NCI-H510A treated with DMSO at 0.1 percent for 48 hours (cell line): Measurements from ENCODE around the gene CENPN.

Experiments
- DNase-seq: peaks from one replicate; lab custom pipeline; 2025; lab: John Stamatoyannopoulos, UW

Gene CENPN

DNA sequence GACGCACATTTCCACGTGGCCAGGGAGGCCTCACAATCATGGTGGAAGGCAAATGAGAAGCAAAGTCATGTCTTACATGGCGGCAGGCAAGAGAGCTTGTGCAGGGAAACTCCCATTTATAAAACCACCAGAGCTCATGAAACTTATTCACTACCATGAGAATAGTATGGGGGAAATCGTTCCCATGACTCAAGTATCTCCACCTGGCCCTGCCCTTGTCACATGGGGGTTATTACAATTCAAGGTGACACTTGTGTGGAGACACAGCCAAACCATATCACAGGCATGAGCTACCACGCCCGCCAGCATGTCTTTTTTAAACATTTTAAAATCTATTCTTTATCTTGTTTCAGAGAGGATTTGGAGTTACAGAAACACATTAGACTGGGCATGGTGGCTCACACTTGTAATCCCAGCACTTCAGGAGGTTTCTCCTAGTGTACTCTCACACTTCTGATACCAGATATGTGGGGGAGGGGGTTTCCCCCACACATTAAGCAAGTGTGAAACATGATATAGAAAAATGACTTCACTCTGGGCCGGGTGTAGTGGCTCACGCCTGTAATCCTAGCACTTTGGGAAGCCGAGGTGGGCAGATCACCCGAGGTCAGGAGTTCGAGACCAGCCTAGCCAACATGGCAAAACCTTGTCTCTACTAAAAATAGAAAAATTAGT lies 23.1 kb downstream of the CENPN start:
- DNase-seq = no peak

DNA sequence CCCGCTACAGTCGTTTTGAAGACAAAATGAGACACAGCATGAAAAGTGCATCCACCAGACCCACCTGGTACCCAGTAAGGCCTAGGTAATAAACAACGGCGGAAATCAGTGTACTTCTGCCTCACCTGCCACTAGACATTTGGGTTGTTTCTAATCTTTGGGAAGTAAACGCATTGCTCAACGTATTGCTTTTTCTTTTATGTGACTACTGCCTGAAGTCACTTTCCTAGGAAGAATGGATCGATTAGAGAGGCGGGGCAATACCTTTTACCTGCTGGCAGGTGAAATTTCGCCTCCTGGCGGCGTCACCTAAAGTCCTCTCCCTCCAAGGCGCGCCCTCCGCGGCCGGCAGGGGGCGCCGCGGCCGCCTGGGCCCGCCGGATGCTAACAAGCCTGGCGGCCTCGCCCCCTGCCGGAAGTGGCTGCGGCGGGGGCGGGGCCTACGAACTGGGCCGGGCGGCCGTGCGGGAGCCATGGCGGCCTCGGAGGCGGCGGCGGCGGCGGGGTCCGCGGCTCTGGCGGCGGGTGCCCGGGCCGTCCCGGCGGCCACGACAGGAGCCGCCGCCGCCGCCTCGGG lies 28.5 kb downstream of the CENPN start, which contains the start of gene ATMIN:
ATMIN (plus strand) TSS at position 445 of the 577 bp plus-strand sequence; CDS start at position 474, 29 bp downstream.
- DNase-seq = peak; percentile 83

DNA sequence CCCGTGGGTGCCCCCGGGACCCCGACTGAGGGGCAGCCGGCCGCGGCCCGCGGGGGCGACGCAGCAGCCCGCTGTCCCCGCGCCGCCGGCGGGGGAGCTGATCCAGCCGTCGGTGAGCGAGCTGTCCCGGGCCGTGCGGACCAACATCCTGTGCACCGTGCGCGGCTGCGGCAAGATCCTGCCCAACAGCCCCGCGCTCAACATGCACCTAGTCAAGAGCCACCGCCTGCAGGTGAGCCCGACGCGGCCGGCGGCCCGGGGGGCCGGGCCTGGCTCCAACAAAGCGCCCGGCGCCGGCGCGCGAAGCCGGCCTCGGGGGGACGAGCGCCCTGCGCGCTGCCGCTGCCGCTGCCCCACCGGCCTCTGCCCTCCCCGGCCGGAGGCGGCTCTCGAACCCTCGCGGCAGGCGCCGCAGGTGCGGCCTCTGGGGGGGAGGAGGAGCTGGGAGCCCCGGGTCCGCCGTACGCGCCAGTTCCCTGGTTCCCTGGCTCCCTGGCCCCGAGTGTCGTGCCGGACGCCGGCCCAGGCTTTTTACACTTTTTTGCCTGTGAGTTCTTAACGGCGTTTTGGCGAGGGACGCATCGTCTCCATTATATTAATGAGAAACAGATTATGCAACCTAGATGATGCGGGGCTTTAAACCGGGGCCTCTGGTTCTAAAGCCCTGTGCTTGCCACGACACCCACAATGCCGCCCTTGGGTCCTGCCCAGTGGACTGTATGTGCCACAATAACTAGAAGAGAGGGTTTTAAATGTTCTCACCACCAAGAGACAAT lies 29.1 kb downstream of the CENPN start:
- no peak for DNase-seq

DNA sequence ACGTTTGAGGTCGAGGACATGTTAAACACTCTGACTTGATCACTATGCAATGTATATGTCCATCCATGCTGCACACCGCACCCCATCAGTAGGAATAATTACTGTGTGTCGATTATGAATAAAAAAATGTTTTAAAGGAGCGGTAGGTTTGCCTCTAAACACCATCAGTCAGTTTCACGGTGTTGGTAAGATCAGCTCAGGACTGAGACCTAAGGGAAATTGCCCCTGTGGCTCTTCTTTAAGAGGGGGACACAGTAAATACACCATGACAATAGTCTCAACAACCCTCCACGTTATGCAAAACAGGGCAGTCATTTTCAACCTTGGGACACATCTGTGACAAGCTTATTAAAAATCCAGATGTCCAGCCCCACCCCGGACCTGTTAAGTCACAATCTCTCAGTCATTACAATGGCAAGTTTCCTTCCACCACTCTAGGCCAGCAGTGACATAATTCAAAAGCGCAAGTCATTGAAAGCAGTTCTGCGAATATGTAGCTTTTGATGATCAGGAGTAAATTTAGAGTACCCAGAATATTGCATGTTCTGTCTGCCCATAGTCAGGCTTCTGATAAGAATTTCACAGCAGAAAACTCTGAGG lies 29.8 kb downstream of the CENPN start:
- no peak for DNase-seq

DNA sequence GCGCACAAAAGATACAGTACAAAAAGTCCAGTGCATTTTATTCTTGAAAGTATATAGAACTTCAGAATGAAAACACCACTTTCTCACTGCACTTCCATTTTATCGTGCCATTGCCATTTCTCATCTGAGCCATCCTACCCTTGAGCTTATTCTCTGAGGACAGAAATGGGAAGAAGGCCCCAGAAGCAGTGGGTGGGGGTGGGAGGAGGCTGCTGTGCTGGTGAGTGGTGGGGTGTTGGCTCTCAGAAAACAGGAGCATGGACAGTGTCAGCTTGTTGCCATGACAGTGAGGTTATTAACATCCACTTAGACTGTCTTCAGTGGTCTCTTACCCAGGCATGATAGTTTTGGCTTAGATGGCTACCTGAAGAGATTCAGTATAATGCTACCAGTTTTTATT lies 33.1 kb downstream of the CENPN start:
- DNase-seq = no peak

DNA sequence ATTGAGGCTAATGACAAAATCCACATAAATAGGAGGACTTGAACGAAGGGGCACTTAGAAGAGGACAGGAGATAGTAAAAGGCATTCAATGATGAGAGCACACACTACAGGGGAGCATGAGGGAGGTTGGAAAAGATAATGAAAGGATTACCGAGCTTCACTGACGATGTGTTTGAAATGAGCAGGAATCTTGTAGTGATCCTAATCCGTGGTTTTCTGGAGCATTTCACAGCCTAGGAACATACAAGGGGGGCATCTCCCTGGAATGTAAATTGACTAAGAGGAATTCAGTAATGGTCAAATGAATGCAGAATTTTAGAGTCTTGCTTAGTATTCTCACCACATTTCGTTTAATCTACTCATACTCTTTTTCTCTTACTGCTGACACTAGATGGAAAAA lies 33.8 kb downstream of the CENPN start:
- no peak for DNase-seq

DNA sequence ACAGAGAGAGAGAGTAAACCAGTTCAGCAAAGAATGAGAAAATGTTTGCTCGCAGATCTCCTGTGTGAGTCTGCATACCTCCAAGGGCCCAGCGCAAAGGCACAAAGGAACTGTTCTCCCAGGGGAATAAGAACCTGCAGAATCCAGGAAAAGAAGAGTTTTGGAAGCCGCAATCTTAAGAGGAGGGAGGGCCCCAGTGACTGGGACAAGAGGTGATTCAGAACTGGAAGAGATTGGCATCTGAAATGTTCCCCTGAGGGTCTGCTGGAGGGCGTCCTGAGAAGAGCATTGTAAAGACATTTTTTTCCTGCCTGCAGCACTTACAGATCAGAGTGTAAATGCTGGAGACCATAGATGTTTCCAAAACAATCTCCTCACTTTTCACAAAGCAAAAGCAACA lies 34.7 kb downstream of the CENPN start:
- no peak for DNase-seq

DNA sequence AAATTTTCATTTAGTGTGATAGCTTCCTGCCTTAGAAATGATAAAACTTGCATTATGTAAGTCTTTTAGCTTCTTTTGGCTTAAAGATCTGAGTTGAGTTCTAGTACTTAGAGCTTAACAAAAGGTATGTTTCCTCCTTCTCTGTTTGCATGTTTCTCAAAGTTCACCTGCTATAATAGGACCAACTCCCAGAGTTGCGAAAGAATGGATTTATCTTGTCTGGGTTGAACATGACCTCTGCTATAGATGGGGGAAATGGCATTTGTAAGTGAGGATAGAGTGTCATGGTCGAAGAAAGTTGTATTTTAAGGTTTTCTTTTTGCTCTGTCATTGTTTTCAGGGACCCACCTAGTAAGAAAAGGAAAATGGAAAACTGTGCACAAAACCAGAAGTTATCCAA lies 35.8 kb downstream of the CENPN start:
- no peak for DNase-seq

DNA sequence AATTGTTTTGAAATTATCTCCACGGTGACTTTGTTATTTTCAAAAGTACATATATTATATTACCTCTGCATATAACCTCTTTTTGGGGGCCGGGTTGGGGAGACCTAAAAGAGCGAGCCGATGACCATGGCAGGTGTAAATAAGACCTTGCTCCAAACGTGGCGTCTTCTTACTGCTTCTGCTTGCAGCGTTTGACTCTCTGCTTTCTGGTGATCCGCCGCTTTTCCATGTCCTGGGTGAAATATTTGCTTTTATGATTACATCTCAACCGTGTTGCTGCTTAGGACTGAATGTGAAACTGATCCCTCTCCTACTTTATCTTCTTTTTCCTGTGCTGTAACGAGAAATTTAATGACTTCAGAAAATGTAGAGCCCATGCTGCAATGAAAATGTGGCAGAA lies 46.7 kb downstream of the CENPN start:
- no peak for DNase-seq

DNA sequence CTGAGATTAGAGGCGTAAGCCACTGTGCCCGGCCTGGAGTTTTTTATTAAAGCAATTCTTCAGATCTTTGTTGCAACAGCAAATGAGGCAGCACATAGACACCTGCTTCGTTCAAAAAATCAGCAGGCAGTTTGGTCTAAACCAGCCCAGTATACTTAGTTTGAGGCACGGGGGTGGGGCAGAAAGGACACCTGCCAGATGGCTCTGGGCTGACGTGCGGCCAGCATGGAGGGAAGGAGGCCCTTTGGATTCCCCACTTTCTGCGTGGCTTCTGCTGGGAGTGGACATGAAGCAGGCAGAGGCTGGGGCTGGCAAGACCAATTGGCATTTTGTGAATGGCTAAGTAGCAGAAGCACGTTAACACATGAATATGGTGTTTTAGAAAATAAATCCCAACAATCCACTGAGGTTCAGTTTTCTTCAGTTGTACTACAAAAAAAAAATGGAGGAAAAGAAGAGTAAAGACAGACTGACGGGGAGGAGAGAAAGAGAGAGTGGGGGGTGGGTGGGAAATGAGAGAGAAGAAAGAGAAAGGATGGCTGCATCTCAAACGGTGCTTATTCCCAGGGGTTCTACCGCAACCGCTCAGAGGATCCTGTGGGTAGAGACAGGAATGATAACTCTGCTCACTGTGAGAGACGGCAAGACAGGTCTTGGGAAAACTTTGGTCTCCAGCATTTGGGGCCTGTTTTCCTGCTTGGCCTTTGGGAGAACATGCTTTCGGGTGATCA lies 53.7 kb downstream of the CENPN start:
- no peak for DNase-seq

DNA sequence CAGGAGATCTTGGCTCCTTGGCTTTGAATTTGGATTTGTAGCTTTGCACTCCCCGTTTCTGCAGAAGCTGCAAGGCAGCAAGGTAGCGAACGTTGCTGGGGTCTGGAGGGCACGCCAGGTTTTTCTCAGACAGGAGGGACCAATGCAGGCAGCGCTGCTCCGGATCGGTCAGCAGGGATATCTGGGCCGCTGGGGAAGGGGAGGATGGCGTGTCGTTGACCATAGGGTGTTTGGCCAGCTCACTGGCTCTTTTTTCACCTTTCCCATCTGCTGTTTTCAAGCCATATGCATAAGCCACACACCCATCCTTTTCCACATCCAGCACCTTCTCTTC lies 54.3 kb downstream of the CENPN start:
- DNase-seq = no peak

DNA sequence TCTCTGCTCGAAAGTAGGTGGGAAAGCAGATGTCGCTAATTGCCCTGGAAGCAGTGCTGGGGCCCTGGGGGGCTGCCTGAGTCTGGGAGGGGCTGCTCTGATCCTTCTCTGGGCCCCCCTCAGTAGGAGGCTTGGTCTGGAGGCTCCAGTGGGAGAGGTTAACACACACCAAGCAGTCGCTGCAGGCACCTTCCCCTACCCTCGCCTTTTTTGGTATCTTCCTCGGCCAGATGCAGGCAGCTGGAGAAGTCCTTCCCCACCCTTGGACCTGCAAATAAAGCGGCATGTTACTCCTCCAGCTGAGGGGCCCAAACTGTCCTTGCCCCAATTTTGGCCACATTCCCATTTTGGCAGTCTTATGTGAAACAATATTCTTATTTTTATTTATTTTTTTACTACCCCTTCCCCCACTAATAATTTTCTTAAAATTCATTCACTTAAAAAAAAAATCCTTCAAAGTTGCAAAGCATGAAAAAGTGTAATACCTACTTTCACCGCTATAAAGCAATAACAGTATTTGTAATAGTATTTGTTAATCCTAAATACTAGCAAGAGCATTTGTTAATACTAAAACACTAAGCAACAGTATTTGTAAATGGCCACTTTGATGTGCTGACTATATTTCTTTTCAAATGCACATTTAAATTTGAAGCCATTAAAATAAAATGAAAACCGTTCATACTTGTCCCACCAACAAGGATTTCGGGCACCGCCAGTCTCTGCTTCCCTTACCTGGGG lies 55.0 kb downstream of the CENPN start:
- DNase-seq = no peak

DNA sequence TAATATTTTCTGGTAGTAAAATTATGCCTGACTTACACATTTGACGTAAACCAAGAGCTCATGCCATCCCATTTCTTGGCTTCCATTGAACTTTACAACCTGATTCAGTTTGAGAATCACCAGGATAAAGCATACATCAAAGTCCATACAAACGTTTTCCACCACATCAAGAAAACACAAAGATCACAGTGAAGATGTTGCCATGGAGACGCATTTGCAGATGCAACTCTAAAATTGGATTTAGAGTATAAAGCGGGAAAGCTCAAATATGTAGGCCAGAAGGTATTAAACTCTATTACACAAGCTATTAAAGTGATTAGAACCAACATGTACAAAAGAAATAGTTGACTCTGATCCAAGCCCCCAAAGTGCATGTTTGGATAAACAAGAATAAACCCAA lies 59.7 kb downstream of the CENPN start:
- no peak for DNase-seq

DNA sequence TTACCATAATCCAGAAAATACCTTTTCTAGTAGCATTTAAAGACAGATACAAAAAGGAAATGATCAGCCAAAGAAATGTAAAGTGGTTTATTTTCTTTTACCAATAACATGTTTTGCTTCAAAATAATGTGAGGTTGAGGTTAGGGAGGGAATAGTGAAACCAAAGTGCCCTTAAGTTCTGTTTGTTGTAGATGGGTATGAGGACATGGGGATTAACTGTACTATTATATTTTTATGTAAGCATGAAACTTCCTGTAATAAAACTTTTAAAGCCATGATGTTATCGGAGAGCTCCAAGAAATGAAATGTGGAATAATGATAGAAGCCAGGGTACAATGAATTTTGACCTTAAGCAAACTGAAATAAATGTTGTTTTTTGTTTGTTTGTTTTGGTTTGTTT lies 60.2 kb downstream of the CENPN start:
- DNase-seq = no peak

DNA sequence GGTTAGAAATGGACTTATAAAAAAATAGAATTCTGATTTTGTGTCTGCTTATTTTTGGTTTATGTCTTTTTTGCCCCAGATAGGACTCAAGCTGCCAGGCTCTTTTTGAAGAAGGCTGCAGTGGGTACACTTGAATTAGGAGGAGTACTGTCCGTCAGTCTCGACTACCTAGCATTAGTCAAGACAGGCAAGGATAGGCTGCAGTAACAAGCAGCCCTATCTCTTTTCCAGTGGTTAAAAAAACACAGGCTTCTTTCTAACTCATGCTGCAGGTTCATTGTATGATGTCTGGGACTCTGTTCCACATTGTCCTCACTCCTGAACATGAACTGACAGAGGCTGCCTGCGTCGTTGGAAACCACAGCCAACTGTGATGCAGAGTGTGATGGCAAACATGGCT lies 62.0 kb downstream of the CENPN start:
- DNase-seq = no peak

DNA sequence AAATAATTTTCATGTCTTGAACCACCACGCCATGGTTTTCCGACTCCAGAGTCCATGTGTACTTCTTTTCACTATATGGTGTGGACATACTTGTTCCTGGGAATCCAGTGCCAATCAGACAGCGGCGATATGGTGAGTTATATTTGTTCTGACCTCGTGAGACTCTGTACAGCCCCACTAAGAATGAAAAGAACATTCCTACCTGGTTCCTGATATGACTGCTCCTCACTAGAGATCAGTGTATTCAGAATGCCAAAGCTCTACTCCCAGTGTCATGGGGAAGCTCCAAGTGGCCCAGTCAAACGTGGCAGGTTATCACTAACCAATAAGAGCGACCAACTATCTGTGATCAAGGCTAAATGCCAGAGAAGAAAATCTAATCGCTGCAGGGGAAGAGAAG lies 64.0 kb downstream of the CENPN start:
- DNase-seq = no peak

DNA sequence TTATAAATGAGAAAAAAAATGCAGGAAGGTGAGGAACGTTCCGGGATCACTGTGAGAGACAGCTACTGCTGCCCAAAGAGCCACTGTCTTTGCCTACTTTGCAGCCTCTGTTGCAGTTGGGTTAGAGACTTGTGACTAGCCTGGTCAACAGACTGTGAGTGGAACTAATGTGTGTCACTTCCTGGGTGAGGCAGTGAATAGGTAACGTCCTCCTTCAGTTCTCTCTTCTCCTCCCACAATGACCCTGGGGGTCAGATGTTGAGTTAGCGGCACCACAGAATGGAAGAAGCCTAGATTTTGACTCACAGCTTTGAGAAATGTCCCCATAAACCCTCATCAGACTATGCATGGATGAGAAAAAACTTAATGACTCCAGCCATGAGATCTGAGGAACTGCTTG lies 64.8 kb downstream of the CENPN start:
- DNase-seq = no peak

DNA sequence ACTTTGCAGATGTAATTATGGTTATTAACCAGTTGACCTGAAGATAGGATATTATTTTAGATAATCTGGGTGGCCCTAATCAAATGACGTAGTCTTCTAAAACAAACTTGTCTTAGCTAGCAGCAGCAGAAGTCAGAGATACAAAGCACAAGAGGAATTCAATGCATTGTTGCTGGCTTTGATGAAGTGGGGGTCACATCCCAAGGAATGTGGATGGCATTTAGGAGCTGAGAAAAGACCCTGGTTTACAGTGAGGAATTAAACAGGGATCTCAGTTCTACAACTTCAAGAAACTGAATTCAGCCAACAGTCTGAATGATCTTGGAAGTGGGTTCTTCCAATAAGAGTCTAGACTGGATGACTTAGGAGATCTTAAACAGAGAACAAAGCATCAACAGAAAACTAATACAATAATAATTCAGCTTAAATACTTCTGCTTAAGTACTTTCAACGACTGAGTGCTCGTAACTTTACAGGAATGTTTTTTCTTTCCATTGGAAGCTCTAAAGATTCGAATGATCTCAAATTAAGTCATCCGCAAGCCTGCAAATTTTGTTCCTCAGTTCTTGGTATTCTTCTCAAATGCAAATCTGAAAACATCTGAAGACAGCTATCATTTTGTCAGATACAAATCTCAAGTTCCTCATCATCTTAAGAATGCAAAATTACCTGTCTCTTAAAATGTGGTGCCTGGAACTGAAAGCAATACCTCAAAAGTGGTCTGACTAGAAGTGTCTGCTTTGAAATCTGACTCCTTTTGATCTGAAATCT lies 66.7 kb downstream of the CENPN start:
- DNase-seq = no peak

DNA sequence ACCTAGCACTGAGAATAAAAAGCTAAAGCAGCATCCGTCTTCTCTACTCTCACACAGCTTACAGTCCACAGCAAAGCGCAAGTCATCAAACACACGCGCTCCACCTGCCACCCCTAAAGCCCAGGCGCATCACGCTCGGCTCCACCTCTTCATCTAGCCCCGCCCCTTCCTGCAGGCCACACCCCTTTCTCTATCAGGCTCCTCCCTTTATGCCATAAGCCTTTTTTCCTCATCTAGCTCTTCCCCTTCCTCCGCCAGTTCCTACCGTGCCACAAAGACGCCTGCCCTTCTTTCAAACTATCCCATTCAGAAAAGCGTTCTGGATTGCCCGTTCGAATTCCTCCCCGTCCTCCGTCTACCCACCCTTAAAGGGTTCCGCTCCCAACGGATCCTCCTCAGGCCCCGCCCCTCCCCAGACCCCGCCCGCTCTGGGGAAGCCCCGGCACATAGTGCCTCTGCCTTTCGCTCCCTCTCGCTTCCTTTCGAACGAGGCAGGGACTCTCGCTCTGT lies 69.6 kb downstream of the CENPN start:
- peak; percentile 89 for DNase-seq

DNA sequence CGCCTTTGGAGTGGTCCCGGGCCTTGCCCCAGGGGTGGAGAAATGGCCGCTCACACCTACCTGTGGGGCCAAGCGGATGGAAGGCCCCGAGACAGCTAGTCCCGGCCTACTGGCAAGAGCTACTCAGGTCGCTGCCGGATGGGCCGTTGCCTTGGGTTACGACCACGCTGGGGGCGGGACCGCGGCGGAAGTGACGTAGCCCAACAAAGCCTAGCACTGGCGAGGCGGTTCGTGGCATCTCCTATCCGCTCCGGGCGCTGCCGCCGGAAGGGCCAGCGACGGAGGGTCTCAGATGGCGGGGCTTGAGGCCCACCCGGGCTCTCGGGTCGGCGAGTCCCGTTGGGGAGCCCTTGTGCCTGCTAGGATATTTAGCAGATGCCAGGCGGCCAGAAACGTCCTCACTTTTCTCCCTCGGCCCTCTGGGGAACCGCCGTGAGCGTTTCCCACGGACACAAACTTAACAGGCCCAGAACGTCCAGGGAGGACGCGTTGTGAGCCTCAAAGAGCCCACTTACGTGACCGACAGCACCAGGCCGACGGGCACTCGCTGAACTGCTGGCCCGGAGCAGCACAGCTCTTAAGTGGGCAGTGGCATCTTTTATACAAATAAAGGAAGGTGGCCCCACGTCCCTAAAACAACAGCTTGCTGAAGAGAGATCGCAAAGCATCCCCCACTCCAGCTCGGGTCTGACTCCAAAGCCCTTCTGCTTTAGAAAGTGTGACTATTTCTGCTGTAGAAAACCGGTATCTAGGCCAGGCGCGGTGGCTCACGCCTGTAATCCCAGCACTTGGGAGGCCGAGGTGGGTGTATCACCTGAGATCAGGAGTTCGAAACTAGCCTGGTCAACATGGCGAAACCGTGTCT lies 70.3 kb downstream of the CENPN start, which contains the start of gene C16orf46:
C16orf46 (minus strand) TSS at position 163 of the 865 bp plus-strand sequence. CDS start 13,283 bp downstream, outside the sequence.
- peak; percentile 89 for DNase-seq
